WTC11 (cell line): ENCODE measurements around the gene TMEM132E. TPM values are rescaled to one million over a fixed set of nuclear protein-coding genes. Genes with fewer than 3 reads are reported as not detected.

Experiments
- ATAC-seq: fragments of 200-7000 bp; cut with Tn5 transposase; 2 replicates; pipeline ENCODE4 v1.10.0; 2021; ENCODE audit warnings: mild to moderate bottlenecking, moderate library complexity
- CTCF ChIA-PET: fragments of 300-600 bp; sonication (Branson Sonifier 250); formaldehyde crosslinking; loops from one replicate; lab custom pipeline; 2021; ENCODE audit warnings: antibody characterized with exemption; lab: Charles Lee
- POLR2A ChIA-PET: fragments of 350-600 bp; sonication (Branson Sonifier 250); formaldehyde crosslinking; loops from one replicate; lab custom pipeline; 2021; ENCODE audit warnings: antibody characterized with exemption; lab: Charles Lee
- DNase-seq: peaks from one replicate; pipeline ENCODE4 v3.0.0; 2021; ENCODE audit warnings: low spot score
- H3K27ac Mint-ChIP-seq: 2 replicates; pipeline ENCODE4 v1.8.0; 2021; ENCODE audit warnings: mixed read lengths
- H3K27me3 Mint-ChIP-seq: 2 replicates; pipeline ENCODE4 v1.8.0; 2021; ENCODE audit warnings: low read depth, mild to moderate bottlenecking, moderate library complexity, mixed read lengths
- H3K36me3 Mint-ChIP-seq: 2 replicates; pipeline ENCODE4 v1.8.0; 2021; ENCODE audit warnings: mixed read lengths
- H3K4me1 Mint-ChIP-seq: 2 replicates; pipeline ENCODE4 v1.8.0; 2022; ENCODE audit warnings: mixed read lengths
- H3K4me3 Mint-ChIP-seq: 2 replicates; pipeline ENCODE4 v1.8.0; 2021; ENCODE audit warnings: mild to moderate bottlenecking, moderate library complexity, mixed read lengths
- H3K9me3 Mint-ChIP-seq: 2 replicates; pipeline ENCODE4 v1.8.0; 2021; ENCODE audit warnings: mixed read lengths
- CREM ChIP-seq: sonication (generic); formaldehyde crosslinking; IDR thresholded peaks from 2 replicates; pipeline ENCODE4 v1.8.1; 2022; ENCODE audit warnings: mild to moderate bottlenecking, missing genetic modification reagents, moderate library complexity
- ELF4 ChIP-seq: sonication (generic); formaldehyde crosslinking; IDR thresholded peaks from 2 replicates; pipeline ENCODE4 v1.8.1; 2022; ENCODE audit warnings: low read depth, mild to moderate bottlenecking, moderate library complexity, missing genetic modification reagents
- EMX1 ChIP-seq: fragments of 250-450 bp; sonication (Bioruptor Pico); IDR thresholded peaks from 2 replicates; pipeline ENCODE4 v1.8.0; 2021; ENCODE audit warnings: mild to moderate bottlenecking
- FOXK1 ChIP-seq: sonication (generic); formaldehyde crosslinking; IDR thresholded peaks from 2 replicates; pipeline ENCODE4 v1.8.0; 2022; ENCODE audit warnings: mild to moderate bottlenecking, moderate library complexity, missing genetic modification reagents
- GRHL2 ChIP-seq: fragments of 250-450 bp; sonication (Bioruptor Pico); IDR thresholded peaks from 2 replicates; pipeline ENCODE4 v1.8.0; 2022; ENCODE audit warnings: mild to moderate bottlenecking, moderate library complexity; ENCODE audit not compliant: insufficient replicate concordance, severe bottlenecking
- MXD4 ChIP-seq: fragments of 250-450 bp; sonication (Bioruptor Pico); IDR thresholded peaks from 2 replicates; pipeline ENCODE4 v1.8.0; 2021; ENCODE audit warnings: mild to moderate bottlenecking, moderate library complexity, borderline replicate concordance
- NFYB ChIP-seq: sonication (generic); formaldehyde crosslinking; conservative IDR thresholded peaks from 2 replicates; pipeline ENCODE4 v1.8.0; 2022; ENCODE audit warnings: low read depth, missing genetic modification reagents
- NR2C2 ChIP-seq: sonication (generic); formaldehyde crosslinking; IDR thresholded peaks from 2 replicates; pipeline ENCODE4 v1.8.0; 2022; ENCODE audit warnings: mild to moderate bottlenecking, missing genetic modification reagents
- NR3C1 ChIP-seq: sonication (generic); formaldehyde crosslinking; conservative IDR thresholded peaks from 2 replicates; pipeline ENCODE4 v1.8.1; 2023; ENCODE audit warnings: low read depth, mild to moderate bottlenecking, missing genetic modification reagents
- PREB ChIP-seq: sonication (generic); formaldehyde crosslinking; IDR thresholded peaks from 2 replicates; pipeline ENCODE4 v1.8.1; 2022; ENCODE audit warnings: mild to moderate bottlenecking, missing genetic modification reagents, moderate library complexity, borderline replicate concordance
- RELA ChIP-seq: sonication (generic); formaldehyde crosslinking; IDR thresholded peaks from 2 replicates; pipeline ENCODE4 v1.8.1; 2022; ENCODE audit warnings: missing genetic modification reagents, mild to moderate bottlenecking, borderline replicate concordance
- TEAD4 ChIP-seq: sonication (generic); formaldehyde crosslinking; IDR thresholded peaks from 2 replicates; pipeline ENCODE4 v1.8.0; 2022; ENCODE audit warnings: mild to moderate bottlenecking, missing genetic modification reagents
- TP53 ChIP-seq: sonication (generic); formaldehyde crosslinking; IDR thresholded peaks from 2 replicates; pipeline ENCODE4 v1.8.1; 2023; ENCODE audit warnings: mild to moderate bottlenecking, missing genetic modification reagents
- ZBTB21 ChIP-seq: sonication (generic); formaldehyde crosslinking; IDR thresholded peaks from 2 replicates; pipeline ENCODE4 v1.8.1; 2023; ENCODE audit warnings: mild to moderate bottlenecking, missing genetic modification reagents, borderline replicate concordance
- ZNF121 ChIP-seq: sonication (generic); formaldehyde crosslinking; IDR thresholded peaks from 2 replicates; pipeline ENCODE4 v1.8.0; 2023; ENCODE audit warnings: missing genetic modification reagents
- ZNF317 ChIP-seq: sonication (generic); formaldehyde crosslinking; IDR thresholded peaks from 2 replicates; pipeline ENCODE4 v1.8.1; 2023; ENCODE audit warnings: low read depth, mild to moderate bottlenecking, moderate library complexity, missing genetic modification reagents, borderline replicate concordance
- total RNA-seq: library from RNA; stranded (reverse); gene quantifications from 3 replicates; pipeline ENCODE4 v1.2.3, GENCODE V29; 2021
- TF ChIP-seq, protein P1 (sequence below): sonication (generic); formaldehyde crosslinking; IDR thresholded peaks from 2 replicates; pipeline ENCODE4 v1.8.1; 2023; ENCODE audit warnings: mild to moderate bottlenecking, moderate library complexity, missing genetic modification reagents
- TF ChIP-seq, protein P2 (sequence below): fragments of 250-450 bp; sonication (Bioruptor Pico); conservative IDR thresholded peaks from 2 replicates; pipeline ENCODE4 v1.9.0; 2021; ENCODE audit warnings: mild to moderate bottlenecking
- TF ChIP-seq, protein P3 (sequence below): sonication (generic); formaldehyde crosslinking; IDR thresholded peaks from 2 replicates; pipeline ENCODE4 v1.8.1; 2023; ENCODE audit warnings: mild to moderate bottlenecking, missing genetic modification reagents
- TF ChIP-seq, protein P4 (sequence below): sonication (generic); formaldehyde crosslinking; IDR thresholded peaks from 2 replicates; pipeline ENCODE4 v1.8.0; 2022; ENCODE audit warnings: mild to moderate bottlenecking, missing genetic modification reagents

The TMEM132E gene
- total RNA-seq, 1 experiment from 2014 or later: 1.2 TPM

DNA sequence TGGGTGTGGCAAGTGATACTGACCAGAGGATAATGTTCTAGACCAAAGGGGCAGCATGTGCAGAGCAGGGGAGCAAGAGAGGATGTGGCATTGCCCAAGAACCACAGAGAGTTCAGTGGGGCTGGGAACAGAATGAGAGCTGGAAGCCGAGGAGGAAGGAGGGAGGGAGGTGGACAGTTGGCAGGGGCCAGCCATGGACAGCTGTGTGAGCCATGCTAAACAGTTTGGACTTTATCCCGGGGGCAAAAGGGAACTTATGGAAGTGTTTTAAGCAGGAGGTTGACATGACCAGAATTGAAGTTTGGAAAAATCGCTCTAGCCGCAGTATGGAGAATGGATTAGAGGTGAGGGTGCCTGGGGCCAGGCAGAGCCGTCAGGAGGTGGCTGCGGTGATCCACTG is 29.4 kb upstream of the TMEM132E start:
- TF ChIP-seq NFYB: no peak
- TF ChIP-seq, protein P1, sequence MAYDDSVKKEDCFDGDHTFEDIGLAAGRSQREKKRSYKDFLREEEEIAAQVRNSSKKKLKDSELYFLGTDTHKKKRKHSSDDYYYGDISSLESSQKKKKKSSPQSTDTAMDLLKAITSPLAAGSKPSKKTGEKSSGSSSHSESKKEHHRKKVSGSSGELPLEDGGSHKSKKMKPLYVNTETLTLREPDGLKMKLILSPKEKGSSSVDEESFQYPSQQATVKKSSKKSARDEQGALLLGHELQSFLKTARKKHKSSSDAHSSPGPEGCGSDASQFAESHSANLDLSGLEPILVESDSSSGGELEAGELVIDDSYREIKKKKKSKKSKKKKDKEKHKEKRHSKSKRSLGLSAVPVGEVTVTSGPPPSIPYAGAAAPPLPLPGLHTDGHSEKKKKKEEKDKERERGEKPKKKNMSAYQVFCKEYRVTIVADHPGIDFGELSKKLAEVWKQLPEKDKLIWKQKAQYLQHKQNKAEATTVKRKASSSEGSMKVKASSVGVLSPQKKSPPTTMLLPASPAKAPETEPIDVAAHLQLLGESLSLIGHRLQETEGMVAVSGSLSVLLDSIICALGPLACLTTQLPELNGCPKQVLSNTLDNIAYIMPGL: no peak
- TF ChIP-seq ZNF317: no peak
- TF ChIP-seq, protein P2, sequence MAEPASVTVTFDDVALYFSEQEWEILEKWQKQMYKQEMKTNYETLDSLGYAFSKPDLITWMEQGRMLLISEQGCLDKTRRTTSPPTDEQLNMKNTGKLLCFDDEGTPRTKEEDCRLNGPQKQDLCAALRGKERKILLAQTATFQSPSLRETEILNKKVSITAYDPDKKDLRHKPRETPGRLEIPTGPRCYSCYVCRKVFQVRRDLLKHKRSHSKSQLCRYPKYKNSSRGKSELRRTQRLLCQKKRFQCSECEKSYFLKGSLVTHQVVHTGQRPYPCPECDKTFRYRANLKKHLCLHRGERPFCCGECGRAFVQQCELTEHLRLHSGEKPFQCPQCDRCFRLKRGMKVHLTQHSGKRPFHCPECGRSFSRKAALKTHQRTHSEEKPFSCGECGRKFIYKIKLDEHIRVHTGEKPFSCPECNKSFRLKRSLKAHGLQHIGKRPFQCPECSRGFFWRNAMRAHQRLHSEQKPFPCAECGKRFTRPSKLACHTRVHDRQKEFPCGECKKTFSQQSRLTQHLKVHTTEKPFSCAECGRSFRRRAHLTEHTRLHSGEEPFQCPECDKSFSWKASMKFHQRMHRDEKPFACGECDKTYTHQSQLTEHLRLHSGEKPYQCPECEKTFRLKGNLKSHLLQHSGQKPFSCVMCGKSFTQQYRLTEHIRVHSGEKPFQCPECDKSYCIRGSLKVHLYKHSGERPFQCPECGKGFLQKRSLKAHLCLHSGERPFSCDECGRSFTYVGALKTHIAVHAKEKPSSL (CRISPR knock-in tag): no peak
- TF ChIP-seq NR3C1 (CRISPR knock-in tag): no peak
- no peak for TF ChIP-seq CREM
- TF ChIP-seq, protein P3, sequence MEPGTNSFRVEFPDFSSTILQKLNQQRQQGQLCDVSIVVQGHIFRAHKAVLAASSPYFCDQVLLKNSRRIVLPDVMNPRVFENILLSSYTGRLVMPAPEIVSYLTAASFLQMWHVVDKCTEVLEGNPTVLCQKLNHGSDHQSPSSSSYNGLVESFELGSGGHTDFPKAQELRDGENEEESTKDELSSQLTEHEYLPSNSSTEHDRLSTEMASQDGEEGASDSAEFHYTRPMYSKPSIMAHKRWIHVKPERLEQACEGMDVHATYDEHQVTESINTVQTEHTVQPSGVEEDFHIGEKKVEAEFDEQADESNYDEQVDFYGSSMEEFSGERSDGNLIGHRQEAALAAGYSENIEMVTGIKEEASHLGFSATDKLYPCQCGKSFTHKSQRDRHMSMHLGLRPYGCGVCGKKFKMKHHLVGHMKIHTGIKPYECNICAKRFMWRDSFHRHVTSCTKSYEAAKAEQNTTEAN: no peak
- TF ChIP-seq PREB (CRISPR knock-in tag): no peak
- no peak for TF ChIP-seq NR2C2 (CRISPR knock-in tag)
- TF ChIP-seq ZBTB21 (CRISPR knock-in tag): no peak
- no peak for TF ChIP-seq TP53 (CRISPR knock-in tag)
- TF ChIP-seq MXD4 (CRISPR knock-in tag): no peak
- H3K4me1 Mint-ChIP-seq: peaks cover 14% of the 10 kb centered on the region
- ChIA-PET CTCF (interaction anchor here (1.2 kb wide), 1 partner anchor 84 kb away, joined by 3 read pairs; no protein-coding TSS in a partner anchor), POLR2A (no interaction called here)
- peaks cover 2% of the 10 kb centered on the region; the same call in 1 of the 2 replicates for H3K27me3 Mint-ChIP-seq
- DNase-seq (no peak), ATAC-seq (no peak)
- H3K4me3 Mint-ChIP-seq: no peak overlapping the region
- H3K36me3 Mint-ChIP-seq: no peaks in the 10 kb centered on the region
- no peaks in the 10 kb centered on the region for H3K9me3 Mint-ChIP-seq
- H3K27ac Mint-ChIP-seq: no peak overlapping the region

DNA sequence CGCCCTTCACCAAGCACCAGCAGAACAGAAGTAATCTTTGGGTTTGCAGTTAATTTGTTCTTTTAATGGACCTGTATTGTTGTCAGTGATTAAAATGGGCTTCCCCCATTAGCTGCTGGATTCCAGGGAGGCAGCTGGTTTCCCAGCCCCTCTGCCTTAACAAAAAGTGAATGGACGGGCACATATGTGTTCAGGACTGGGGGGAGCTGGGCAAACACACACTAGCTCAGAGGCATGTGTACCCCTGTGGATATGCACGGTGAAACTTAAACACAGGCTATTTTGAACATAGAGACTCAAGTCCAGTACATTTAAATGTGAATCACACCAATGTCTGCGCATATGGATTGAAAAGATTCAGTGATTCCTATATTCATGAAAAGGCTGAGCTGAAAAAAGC is 25.5 kb upstream of the TMEM132E start:
- H3K27me3 Mint-ChIP-seq: peaks cover 2% of the 10 kb centered on the region; the same call in 1 of the 2 replicates
- H3K4me1 Mint-ChIP-seq: peaks cover 8% of the 10 kb centered on the region
- H3K4me3 Mint-ChIP-seq: no peak overlapping the region
- ChIA-PET CTCF (interaction anchor here (0.6 to 2.6 kb wide), 6 partner anchors 9 to 192 kb away, joined by 3 to 20 read pairs (median 4); no protein-coding TSS in a partner anchor), POLR2A (interaction anchor here (0.6 kb wide), 1 partner anchor 29 kb away, joined by 5 read pairs; no protein-coding TSS in a partner anchor)
- H3K9me3 Mint-ChIP-seq: no peaks in the 10 kb centered on the region
- ATAC-seq: no peak
- no peak overlapping the region for H3K27ac Mint-ChIP-seq
- no peak for DNase-seq
- H3K36me3 Mint-ChIP-seq: no peaks in the 10 kb centered on the region
- TF ChIP-seq ZNF121 (no peak), TP53 (CRISPR knock-in tag) (no peak), GRHL2 (CRISPR knock-in tag) (no peak), FOXK1 (CRISPR knock-in tag) (no peak), MXD4 (CRISPR knock-in tag) (no peak), RELA (no peak), ELF4 (no peak), TEAD4 (CRISPR knock-in tag) (no peak), EMX1 (no peak)
- TF ChIP-seq, protein P2 (CRISPR knock-in tag): no peak
- TF ChIP-seq, protein P1: no peak
- TF ChIP-seq, protein P4, sequence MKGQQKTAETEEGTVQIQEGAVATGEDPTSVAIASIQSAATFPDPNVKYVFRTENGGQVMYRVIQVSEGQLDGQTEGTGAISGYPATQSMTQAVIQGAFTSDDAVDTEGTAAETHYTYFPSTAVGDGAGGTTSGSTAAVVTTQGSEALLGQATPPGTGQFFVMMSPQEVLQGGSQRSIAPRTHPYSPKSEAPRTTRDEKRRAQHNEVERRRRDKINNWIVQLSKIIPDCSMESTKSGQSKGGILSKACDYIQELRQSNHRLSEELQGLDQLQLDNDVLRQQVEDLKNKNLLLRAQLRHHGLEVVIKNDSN: no peak
- TF ChIP-seq, protein P3: no peak
